Measurements from ENCODE around the gene PLEKHJ1.

The PLEKHJ1 gene

DNA sequence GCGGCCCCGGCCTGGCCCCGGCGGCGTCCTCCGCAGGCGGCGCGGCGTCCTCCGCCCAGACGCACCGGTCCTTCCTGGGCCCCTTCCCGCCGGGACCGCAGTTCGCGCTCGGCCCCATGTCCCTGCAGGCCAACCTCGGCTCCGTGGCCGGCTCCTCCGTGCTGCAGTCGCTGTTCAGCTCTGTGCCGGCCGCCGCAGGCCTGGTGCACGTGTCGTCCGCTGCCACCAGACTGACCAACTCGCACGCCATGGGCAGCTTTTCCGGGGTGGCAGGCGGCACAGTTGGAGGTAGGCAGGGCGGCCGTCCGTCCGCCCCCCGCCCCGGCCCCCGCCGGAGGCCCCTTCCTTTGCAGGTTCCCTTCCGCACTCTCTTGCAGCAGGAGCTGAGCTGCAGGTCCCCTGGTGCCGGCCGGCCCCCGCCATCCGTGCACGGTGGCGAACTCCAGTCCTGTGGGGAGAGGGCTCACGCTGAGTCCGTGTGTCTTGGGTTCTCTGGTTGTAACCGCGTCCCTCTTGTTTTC is 9.2 kb downstream of the PLEKHJ1 start:
- H4K20me1 ChIP-seq, result peaks cover 88 to 100% (median 97%) of the 10 kb centered on the region in 11 experiments
- TF ChIP-seq Cebpa-rat (IDR thresholded peaks at IDR 0.05), result no peak
- H3K4me3 ChIP-seq, result no peak overlapping the region
- H3K27ac ChIP-seq, result peak overlapping the region in 2 of 11 experiments; percentile 28 to 62; a peak in 3 of 22 replicates
- peak overlapping the region in 1 of 11 experiments; percentile 27; a peak in 2 of 22 replicates for H3K9ac ChIP-seq
- H3K27me3 ChIP-seq, result peaks cover 0 to 12% (median 0%) of the 10 kb centered on the region in 11 experiments; a peak in 1 of 22 replicates
- H3K4me2 ChIP-seq, result peak overlapping the region; percentile 44 to 94 (median 65); a peak in 20 of 22 replicates
- H3K36me3 ChIP-seq, result peaks cover 74 to 87% (median 77%) of the 10 kb centered on the region in 11 experiments
- no peaks in the 10 kb centered on the region for H3K9me3 ChIP-seq (replicated peaks in 1 of 11)
- peaks cover 45 to 100% (median 98%) of the 10 kb centered on the region in 10 experiments for H3K4me1 ChIP-seq

- Histone ChIP-seq H4K20me1 (peaks cover 88 to 100% (median 97%) of the 10 kb centered on the region in 11 experiments), H3K4me1 (peaks cover 50 to 100% (median 98%) of the 10 kb centered on the region in 10 experiments), H3K27ac (peak overlapping the region in 2 of 11 experiments; percentile 75 to 79; a peak in 3 of 22 replicates), H3K9me3 (replicated peaks in 1 of 11) (no peaks in the 10 kb centered on the region), H3K4me2 (peak overlapping the region in 7 of 11 experiments; percentile 56 to 94 (median 83); a peak in 12 of 22 replicates), H3K9ac (peak overlapping the region in 6 of 11 experiments; percentile 3 to 74 (median 42); a peak in 6 of 22 replicates), H3K36me3 (peaks cover 67 to 84% (median 74%) of the 10 kb centered on the region in 11 experiments), H3K27me3 (peaks cover 0 to 12% (median 0%) of the 10 kb centered on the region in 11 experiments; a peak in 1 of 22 replicates), H3K4me3 (no peak overlapping the region)
- TF ChIP-seq Cebpa-rat (IDR thresholded peaks at IDR 0.05), result no peak
These were observed 9.9 kb downstream of the PLEKHJ1 start for GRCh38 chr19:2226051-2226839.

GRCh38 chr19:2225415-2226050 is 10.6 kb downstream of the PLEKHJ1 start:
- no peak for TF ChIP-seq Cebpa-rat (IDR thresholded peaks at IDR 0.05)
- H3K4me3 ChIP-seq, result no peak overlapping the region
- peaks cover 61 to 79% (median 68%) of the 10 kb centered on the region in 11 experiments for H3K36me3 ChIP-seq
- peaks cover 88 to 100% (median 97%) of the 10 kb centered on the region in 11 experiments for H4K20me1 ChIP-seq
- peak overlapping the region in 4 of 11 experiments; percentile 13 to 79 (median 74); a peak in 6 of 22 replicates for H3K27ac ChIP-seq
- no peaks in the 10 kb centered on the region for H3K9me3 ChIP-seq (replicated peaks in 1 of 11)
- peaks cover 50 to 100% (median 98%) of the 10 kb centered on the region in 10 experiments for H3K4me1 ChIP-seq
- H3K27me3 ChIP-seq, result peaks cover 0 to 12% (median 0%) of the 10 kb centered on the region in 11 experiments; a peak in 1 of 22 replicates
- peak overlapping the region in 6 of 11 experiments; percentile 3 to 74 (median 42); a peak in 8 of 22 replicates for H3K9ac ChIP-seq
- H3K4me2 ChIP-seq, result peak overlapping the region in 7 of 11 experiments; percentile 81 to 94 (median 89); a peak in 14 of 22 replicates

DNA sequence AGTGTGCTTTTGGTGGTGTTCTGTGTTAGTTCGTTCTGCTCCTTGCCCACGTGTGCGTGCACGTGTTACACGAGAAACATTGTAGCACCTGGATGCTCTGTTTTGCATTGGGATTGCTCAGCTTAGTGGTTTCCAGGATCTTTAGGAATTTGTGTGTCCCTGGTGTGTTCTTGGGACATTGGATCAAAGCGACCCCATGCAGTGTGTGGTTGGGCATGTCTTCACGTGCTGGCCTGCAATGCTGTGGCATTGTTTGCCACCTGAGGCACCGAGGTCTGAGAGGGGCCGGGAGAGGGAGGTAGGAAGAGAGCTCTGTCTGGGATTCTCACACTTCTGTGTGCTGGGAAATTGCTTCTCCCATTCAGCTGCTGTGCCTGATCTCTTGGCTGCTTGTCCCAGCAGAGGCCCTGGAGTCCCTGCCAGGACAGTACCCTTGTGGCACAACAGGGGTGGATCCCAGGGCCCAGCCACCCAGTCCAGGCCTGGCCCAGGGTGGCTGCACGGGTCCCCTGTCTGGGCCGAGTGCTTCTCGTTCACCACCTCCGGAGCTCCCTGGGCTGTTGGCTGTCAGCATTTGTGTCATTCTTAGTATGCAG is 11.3 kb downstream of the PLEKHJ1 start:
- H3K4me2 ChIP-seq, result peak overlapping the region in 10 of 11 experiments; percentile 46 to 94 (median 82); a peak in 18 of 22 replicates
- peaks cover 57 to 100% (median 98%) of the 10 kb centered on the region in 10 experiments for H3K4me1 ChIP-seq
- no peak overlapping the region; a peak in 1 of 20 replicates for H3K4me3 ChIP-seq
- H3K27ac ChIP-seq, result peak overlapping the region in 8 of 11 experiments; percentile 44 to 79 (median 68); a peak in 15 of 22 replicates
- peaks cover 0 to 12% (median 0%) of the 10 kb centered on the region in 11 experiments; a peak in 1 of 22 replicates for H3K27me3 ChIP-seq
- no peak for TF ChIP-seq Cebpa-rat (IDR thresholded peaks at IDR 0.05)
- peak overlapping the region in 8 of 11 experiments; percentile 22 to 74 (median 58); a peak in 13 of 22 replicates for H3K9ac ChIP-seq
- no peaks in the 10 kb centered on the region for H3K9me3 ChIP-seq (replicated peaks in 1 of 11)
- H4K20me1 ChIP-seq, result peaks cover 88 to 100% (median 97%) of the 10 kb centered on the region in 11 experiments
- peaks cover 61 to 79% (median 68%) of the 10 kb centered on the region in 11 experiments for H3K36me3 ChIP-seq

DNA sequence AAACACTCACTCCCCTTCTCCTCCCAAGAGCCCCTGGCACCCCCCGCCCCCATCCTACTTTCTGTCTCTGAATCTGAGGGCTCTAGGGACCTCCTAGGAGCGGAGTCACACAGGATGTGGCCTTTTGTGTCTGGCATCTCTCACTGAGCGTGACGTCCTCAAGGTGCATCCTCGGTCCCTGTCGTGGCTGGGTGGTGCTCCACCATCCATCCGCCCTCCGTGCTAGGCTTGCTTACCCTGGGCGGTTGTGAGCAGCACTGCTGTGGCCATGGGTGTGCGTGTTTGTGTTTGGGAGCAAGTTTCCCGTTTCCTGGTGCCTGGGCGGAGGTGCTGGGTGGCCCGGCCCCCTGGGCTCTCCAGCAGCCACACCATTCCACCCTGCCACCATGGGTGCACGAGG is 12.2 kb downstream of the PLEKHJ1 start:
- Histone ChIP-seq H3K4me3 (no peak overlapping the region), H3K36me3 (peaks cover 58 to 79% (median 68%) of the 10 kb centered on the region in 11 experiments)

GRCh38 chr19:2223391-2223790 is 12.7 kb downstream of the PLEKHJ1 start:
- no peaks in the 10 kb centered on the region for H3K9me3 ChIP-seq (replicated peaks in 1 of 11)
- peaks cover 88 to 100% (median 96%) of the 10 kb centered on the region in 11 experiments for H4K20me1 ChIP-seq
- 0 out of 20 replicates have a peak overlapping the region, but pooled peaks of 1 of the 10 experiments have one; percentile 7 for H3K4me3 ChIP-seq
- peaks cover 0 to 12% (median 0%) of the 10 kb centered on the region in 11 experiments; a peak in 1 of 22 replicates for H3K27me3 ChIP-seq
- peak overlapping the region; percentile 80 to 94 (median 88) for H3K4me2 ChIP-seq
- TF ChIP-seq Cebpa-rat (IDR thresholded peaks at IDR 0.05), result no peak
- H3K27ac ChIP-seq, result peak overlapping the region in 8 of 11 experiments; percentile 53 to 79 (median 70); a peak in 15 of 22 replicates
- H3K4me1 ChIP-seq, result peaks cover 65 to 100% (median 98%) of the 10 kb centered on the region in 10 experiments
- H3K9ac ChIP-seq, result peak overlapping the region in 8 of 11 experiments; percentile 36 to 74 (median 60); a peak in 14 of 22 replicates
- H3K36me3 ChIP-seq, result peaks cover 53 to 78% (median 67%) of the 10 kb centered on the region in 11 experiments

More for the DNA sequence above, 12.2 kb downstream of the PLEKHJ1 start:
- H3K27me3 ChIP-seq, result peaks cover 0 to 12% (median 0%) of the 10 kb centered on the region in 11 experiments; a peak in 1 of 22 replicates
- peak overlapping the region in 8 of 11 experiments; percentile 22 to 74 (median 58); a peak in 14 of 22 replicates for H3K9ac ChIP-seq
- TF ChIP-seq Cebpa-rat (IDR thresholded peaks at IDR 0.05), result no peak
- H3K4me2 ChIP-seq, result peak overlapping the region; percentile 46 to 94 (median 81)
- H3K9me3 ChIP-seq (replicated peaks in 1 of 11), result no peaks in the 10 kb centered on the region
- H3K27ac ChIP-seq, result peak overlapping the region in 8 of 11 experiments; percentile 44 to 79 (median 70); a peak in 18 of 22 replicates
- peaks cover 89 to 100% (median 97%) of the 10 kb centered on the region in 11 experiments for H4K20me1 ChIP-seq
- H3K4me1 ChIP-seq, result peaks cover 66 to 100% (median 99%) of the 10 kb centered on the region in 10 experiments

GRCh38 chr19:2221918-2222317 is 14.2 kb downstream of the PLEKHJ1 start:
- Histone ChIP-seq H3K4me3 (peak overlapping the region in 3 of 10 experiments; percentile 5 to 24 (median 11); a peak in 6 of 20 replicates), H3K9ac (peak overlapping the region in 10 of 11 experiments; percentile 23 to 74 (median 54); a peak in 17 of 22 replicates), H3K4me1 (peaks cover 53 to 97% (median 90%) of the 10 kb centered on the region in 10 experiments), H4K20me1 (peaks cover 91 to 100% (median 97%) of the 10 kb centered on the region in 11 experiments), H3K27ac (peak overlapping the region in 9 of 11 experiments; percentile 36 to 79 (median 68); a peak in 15 of 22 replicates), H3K36me3 (peaks cover 57 to 83% (median 74%) of the 10 kb centered on the region in 11 experiments), H3K27me3 (peaks cover 0 to 12% (median 0%) of the 10 kb centered on the region in 11 experiments; a peak in 1 of 22 replicates), H3K9me3 (replicated peaks in 1 of 11) (no peaks in the 10 kb centered on the region), H3K4me2 (peak overlapping the region; percentile 80 to 94 (median 88))
- TF ChIP-seq Cebpa-rat (IDR thresholded peaks at IDR 0.05), result no peak
